Measurements from ENCODE around the gene GBP4.

The GBP4 gene

DNA sequence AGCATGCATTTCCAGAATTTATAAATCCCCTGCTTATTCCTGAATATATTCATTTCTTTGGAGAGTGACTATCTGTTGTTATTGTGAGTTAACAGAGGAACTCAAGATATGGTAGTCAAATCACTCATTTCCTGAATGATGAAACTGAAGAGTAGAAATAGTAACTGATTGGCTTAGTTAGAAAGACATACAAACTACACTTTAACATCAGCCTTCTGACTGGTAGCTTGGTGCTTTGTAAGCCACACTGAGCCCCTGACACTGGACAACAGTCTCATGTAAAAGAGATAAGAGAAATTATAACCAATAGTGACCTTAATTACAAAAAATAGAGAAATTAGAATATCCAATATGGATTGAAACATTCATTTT, 27.7 kb downstream of the GBP4 start:
- DNase-seq (ENCODE audit: low read depth in 2 of 3, low spot score in 1 of 3): no peak

DNA sequence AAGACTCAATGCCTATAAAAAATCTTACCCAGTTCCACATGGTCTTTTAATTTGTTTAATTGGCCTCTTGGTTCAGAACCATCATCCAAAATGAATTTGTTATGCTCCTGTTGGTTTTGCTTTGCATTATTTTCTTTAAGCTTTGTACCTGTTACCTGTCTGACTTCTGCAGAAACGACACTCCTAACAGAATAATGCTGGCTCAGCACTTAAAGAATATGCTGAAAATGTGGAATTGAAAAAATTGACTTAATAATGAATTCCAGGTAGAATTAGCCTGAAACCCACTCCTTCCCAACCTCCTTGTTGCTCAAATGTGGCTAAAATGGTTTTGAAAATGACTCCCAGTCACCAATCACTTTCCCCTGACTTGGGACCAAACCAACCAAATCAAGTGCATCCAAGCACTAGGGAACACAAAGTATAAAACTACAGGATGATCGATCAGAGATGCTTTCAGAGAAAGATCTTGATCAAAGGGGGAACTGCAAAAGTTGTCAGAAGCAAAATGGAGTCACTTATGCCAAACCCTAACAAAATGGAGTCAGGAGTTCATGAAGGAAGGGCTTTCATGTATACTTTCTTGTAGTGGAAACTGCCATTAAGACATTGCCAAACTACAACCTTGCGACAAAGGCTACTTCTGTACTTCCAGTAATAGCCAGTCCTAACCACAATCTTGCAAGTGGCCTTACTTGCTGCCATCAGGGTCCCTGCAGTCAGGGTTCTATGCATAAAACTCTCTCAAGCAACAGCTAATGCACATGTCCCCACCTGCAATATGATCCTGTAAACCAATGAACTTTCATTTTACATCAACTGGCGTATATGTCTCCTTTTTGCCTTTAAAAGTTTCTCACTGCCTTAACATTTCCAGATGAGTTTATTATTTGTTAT, 28.3 kb downstream of the GBP4 start:
- DNase-seq (ENCODE audit: low read depth in 2 of 3, low spot score in 1 of 3): no peak

DNA sequence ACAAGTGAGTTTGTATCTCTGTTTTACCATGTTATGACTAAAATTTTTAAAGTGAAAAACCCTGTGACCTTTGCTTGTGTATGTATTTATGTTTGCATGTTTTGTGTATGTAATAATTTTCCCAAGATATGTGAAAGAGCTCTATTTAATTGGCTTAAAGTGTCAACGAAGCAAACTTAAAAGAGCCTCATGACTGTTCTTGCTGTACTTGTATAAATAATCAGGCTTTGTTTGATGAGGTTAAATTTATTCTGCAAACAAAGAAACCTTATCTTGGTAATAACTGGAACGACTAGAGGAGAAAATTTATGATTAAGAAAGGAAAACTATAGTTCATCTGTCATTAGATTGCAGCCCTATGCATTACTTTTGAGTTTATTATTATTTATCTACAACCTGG, 29.6 kb downstream of the GBP4 start:
- no peak for DNase-seq (ENCODE audit: low read depth in 2 of 3, low spot score in 1 of 3)

DNA sequence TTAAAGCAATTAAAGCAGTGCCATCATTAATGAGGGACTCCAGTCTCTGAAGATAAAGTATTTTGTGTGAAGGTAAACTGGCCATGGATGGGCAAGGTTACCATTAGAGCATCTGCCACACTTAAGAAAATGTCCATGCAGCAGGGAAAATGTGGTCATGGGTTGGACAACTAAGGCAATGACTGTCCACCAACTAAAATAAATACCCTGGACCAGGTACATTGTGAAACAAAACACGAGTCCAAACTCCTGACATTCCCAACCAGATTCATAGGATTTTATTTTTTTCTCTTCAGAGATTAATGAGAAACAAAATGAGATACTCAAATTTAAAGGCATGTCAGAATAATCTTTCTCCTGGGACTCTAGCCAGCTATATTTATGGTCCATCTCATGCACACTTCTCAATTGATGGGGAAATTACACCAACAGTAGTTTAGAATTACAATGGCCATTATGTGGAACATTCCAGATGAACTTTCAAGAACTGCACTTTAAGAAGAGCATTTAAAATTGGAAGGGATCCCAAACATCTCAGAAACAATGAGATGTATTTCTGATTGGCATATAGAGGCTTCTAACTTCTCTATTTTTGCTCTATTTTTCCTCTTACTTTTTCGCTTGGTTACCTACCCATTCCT, 31.0 kb downstream of the GBP4 start:
- no peak for DNase-seq (ENCODE audit: low read depth in 2 of 3, low spot score in 1 of 3)

DNA sequence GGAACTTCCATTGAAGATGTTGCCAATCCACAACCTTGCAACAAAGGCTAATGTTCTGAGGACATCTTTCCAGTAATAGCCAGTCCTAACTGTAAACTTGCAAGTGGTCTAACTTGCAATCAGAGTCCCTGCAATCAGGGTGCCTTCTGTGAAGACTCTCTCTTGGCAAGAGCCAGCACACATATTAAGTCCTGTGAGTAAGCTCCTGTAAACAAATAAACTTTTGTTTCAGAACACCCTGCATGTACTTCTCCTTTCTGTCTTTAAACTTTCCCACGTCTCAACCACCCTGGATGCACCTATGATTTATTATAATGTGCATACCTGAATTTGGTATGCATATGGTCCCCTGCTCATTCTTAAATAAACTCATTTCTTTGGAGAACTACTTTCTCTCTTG, 32.0 kb downstream of the GBP4 start:
- DNase-seq (ENCODE audit: low read depth in 2 of 3, low spot score in 1 of 3): no peak

DNA sequence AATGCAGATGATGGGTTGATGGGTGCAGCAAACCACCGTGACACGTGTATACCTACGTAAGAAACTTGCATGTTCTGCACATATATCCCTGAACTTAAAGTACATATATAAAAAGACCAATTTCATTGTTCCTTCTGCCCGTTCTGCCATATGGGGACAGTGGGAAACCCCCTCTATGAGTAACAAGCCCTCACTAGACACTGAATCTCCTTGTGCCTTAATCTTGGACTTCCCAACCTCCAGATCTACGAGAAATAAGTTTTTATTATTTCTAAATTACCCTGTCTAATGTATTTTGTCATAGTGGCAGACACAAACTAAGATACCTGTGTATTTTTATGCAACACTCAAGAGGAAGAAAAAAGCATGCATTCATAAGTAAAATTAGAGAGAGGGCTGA, 32.9 kb downstream of the GBP4 start:
- no peak for DNase-seq (ENCODE audit: low read depth in 2 of 3, low spot score in 1 of 3)

DNA sequence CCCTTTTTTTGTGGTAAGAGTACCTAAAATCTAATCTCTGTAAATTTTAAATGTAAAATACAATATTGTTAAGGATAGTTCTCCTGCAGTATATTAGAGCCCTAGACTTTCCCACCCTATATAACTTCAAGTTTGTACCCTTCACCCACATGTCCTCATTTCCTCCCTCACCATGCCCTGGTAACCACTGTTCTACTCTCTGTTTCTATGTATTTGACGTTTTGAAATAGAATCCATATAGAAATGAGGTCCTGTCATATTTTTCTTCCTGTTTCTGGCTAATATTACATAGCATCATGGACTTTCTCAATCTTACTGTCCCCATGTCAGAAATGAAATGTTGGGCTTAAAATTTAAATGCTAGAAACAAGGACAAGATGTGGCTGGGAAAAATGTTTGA, 47.7 kb downstream of the GBP4 start:
- no peak for DNase-seq (ENCODE audit: low read depth in 2 of 3, low spot score in 1 of 3)

DNA sequence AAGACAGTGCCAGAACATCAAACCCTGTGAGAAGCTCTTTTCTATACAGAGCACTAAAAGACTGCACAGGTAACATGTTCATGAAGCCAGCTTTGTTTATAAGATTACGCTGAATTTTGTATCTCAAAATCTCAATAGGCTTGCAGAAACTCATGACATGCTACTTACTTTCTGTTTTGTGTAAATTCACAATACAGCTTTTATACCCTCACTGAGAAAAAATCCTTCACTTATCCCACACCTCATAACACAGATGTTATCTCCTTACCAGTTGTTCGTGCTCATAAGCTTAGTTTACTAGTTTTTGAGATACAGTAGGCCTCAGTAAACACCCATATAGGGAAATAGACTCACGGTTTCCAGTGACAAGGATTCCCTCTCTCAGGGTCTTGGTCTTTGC, 48.8 kb downstream of the GBP4 start:
- DNase-seq (ENCODE audit: low read depth in 2 of 3, low spot score in 1 of 3): no peak

DNA sequence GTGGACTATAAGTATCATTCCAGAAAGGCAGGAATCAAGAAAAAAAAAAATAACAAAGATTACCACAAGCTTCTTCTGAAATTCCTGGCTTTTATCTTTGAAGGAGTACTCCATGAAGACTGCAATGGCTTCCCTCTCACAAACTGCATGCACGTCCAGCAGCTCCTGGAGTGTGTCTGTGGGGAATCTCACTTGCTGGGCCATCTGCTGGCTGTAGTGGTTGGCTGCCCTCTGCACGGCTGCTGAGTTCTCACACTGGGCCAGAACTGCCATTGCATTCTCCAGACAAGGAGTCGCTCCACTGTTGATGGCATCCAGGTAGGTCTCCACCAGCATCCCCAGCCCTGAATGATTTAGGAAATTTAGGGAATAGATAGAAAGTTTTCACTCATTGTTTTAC, 49.5 kb downstream of the GBP4 start:
- DNase-seq (ENCODE audit: low read depth in 2 of 3, low spot score in 1 of 3): no peak

DNA sequence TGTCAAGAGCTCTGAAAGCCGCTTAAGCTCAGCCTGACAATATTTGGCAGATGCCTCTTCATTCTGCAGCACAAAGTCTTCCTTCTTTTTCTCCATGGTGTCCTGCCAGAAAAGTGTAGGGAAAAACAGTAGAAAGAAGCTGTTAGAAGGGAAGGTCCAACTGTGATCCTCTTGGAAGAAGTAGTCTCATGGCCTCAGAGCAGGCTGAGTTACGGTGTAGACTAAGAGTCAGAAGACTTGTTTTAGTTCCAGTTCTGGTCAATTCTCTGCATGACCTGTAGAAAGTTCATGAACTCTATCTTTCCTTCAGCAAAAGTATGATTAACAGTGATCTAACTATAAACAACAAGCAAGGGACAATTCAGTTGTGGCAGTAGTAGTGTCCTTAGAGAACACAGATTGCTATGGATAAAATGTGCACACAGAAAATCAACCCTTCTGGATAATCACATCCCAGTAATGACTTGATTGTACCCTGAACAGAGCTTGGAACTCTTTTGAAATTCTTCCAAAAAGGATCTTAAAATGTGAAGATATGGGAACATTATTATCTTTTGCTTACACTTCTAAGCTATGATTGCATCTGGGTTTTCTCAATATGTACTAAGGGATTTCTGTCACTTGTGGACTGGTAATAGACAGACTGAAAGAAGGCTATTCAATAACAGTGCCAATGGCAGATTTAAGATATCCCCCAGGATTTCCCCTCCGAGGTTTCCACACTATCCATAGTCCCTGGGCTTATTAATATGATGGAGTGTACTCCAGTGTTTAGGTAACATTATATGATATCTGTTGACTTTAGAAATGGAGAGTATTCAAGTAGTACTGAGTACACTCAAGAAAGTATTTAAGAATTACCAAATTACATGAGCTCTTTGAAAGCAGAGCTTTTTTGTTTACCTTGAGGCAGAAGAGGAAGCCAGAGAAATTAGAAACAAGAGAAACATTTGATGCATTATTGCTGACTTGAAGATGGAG, 50.8 kb downstream of the GBP4 start:
- no peak for DNase-seq (ENCODE audit: low read depth in 2 of 3, low spot score in 1 of 3)

DNA sequence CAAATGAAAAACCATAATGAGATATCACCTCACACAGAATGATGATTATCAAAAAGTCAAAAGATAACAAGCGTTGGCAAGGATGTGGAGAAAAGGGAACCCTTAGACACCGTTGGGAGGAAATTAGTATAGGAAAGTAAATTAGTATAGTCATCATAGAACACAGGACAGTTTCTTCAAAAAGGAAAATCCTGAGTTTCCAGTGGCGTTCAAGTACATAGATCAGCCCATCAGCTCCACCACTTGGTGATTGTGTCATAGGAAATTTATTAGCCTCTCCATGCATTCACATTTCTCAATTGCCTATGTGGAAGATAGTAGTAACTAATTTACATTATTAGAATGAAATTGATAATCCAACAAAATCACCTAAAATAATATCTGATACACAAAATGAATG, 52.0 kb downstream of the GBP4 start:
- no peak for DNase-seq (ENCODE audit: low read depth in 2 of 3, low spot score in 1 of 3)

DNA sequence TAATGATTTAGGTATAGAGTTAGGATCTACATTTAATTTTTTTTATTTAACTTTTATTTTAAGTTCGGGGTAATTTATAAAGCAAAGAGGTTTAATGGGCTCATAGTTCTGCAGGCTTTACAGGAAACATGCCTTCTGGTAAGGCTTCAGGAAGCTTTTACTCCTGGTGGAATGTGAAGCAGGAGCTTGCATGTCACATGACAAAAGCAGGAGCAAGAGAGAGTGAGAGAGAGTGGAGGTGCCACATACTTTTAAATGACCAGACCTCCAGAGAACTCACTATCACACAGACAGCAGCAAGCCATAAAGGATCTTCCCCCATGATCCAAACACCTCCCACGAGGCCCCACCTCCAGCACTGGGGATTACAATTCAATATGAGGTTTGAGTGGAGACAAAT, 55.3 kb downstream of the GBP4 start:
- DNase-seq (ENCODE audit: low read depth in 2 of 3, low spot score in 1 of 3): no peak

DNA sequence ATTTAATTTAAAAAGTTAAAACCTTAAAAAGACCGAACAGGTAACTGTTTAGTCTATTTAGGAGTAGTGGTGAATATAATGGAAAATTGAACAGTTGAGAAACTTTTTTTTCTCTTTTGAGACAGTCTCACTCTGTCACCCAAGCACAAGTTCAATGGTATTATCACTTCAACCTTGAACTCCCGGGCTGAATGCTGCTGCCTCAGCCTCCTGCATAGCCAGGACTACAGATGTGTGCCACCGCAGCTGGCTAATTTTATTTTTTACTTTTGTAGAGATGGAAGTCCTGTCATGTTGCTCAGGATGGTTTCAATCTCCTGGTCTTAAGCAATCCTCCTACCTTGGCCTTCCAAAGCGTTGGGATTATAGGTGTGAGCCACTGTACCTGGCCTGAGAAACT, 56.6 kb downstream of the GBP4 start:
- DNase-seq (ENCODE audit: low read depth in 2 of 3, low spot score in 1 of 3): no peak

DNA sequence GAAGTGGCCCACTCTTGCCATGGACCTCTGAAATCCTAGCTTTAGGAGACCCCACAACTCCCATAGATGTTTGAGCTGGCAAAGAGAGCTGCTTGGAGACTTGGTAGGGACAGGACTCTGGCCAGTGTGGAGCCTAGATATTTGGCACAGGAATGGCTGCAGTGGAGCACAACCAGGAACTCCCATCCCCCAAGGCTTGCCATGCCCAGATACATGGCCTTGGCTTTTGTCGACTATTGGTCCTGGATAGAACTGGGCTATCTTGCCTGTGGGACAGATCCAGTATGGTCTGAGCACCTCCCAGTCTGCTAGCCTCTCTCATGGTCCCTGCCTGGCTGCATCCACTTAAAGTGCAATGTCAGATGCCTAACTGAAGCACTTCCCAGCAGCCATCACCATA, 65.0 kb downstream of the GBP4 start:
- no peak for DNase-seq (ENCODE audit: low read depth in 2 of 3, low spot score in 1 of 3)

Measured in stimulated activated CD4-positive, alpha-beta T cell treated with anti-CD3 and anti-CD28 coated beads, Interleukin-12 subunit alpha, Interleukin-12 subunit beta, amount 100 ng/mL, for 48 hours (primary cell).